ENCODE measurements around the gene NPAS2. TPM values are rescaled to one million over a fixed set of nuclear protein-coding genes. Genes with fewer than 3 reads are reported as not detected.

Gene NPAS2
- total RNA-seq, 1 donor from 2014 or later, result 11.0 TPM

DNA sequence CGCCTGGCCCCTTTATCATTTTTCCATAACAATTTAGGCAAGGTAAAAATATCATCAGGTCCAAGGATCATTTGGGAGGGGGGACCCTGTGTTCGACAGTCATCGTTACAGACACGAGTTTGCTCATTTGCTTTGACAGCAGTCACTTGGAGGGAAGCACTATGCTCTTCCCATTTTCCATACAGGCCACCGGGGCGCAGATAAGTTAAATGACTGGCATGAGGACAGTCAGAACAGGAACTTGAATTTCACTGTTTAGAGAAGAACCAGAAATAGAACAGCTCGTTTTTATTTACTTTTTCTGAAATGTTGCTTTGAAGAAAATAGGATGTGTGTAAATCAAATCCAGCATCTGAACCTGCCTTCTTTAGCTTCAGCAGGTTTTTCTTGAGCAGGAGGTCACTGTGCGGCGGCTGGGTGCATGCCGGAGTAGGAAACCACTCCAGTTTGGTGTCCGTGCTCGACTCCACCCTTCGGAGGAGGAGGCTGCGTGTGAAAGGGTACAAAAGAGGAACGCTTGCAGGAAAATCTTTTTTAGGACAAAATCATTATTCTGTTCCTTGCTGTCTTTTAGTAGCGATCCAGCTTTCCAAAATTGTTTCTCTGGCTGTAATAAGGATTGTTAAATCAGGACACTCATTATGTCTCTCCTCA, 15.2 kb downstream of the NPAS2 start:
- DNase-seq (ENCODE audit: low read depth), result no peak
- H3K4me3 ChIP-seq (ENCODE audit: low read depth, low read length), result no peak overlapping the region
- no peak for TF ChIP-seq CTCF (conservative IDR thresholded peaks at IDR 0.05; ENCODE audit: low read depth, low read length)

- no peak for TF ChIP-seq CTCF (conservative IDR thresholded peaks at IDR 0.05; ENCODE audit: low read depth, low read length)
- no peak for DNase-seq (ENCODE audit: low read depth)
Measured at GRCh38 chr2:100840519-100840918, 20.6 kb downstream of the NPAS2 start.

DNA sequence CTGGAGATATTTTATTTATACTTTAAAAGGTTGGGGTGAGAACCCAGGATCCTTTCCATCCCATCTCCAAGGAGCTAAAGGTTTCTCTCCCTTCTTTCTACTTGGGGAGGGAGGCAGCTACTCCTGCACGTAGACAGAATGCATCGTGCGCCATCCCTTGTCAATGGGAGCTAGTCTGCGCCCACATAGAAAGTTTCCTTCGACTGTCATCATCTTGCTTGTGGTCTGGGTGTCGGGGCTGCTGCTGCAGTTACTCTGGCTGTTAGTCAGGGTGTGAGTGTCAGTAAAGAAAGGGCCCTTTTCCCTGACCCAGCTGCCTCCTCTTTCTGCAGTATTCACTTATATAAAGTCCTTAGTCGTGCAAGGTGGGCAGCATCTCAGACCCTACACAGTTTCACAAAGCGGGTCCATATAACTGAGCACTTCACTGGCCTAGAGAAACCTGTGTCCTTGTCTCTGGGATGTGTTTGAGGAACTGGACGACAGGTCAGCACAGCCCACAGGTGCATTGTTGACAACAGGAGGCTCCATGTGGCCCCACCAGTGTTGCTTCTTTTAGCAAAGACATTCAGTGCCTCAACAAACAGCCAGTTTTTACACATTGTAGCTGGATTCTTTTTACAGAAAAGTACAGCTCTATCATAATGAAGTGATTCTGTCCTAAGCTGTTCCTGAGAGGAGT, 22.4 kb downstream of the NPAS2 start:
- no peak for TF ChIP-seq CTCF (conservative IDR thresholded peaks at IDR 0.05; ENCODE audit: low read depth, low read length)
- DNase-seq (ENCODE audit: low read depth), result no peak
- no peak overlapping the region for H3K4me3 ChIP-seq (ENCODE audit: low read depth, low read length)

More at GRCh38 chr2:100840519-100840918, 20.6 kb downstream of the NPAS2 start:
- no peak overlapping the region for H3K4me3 ChIP-seq (ENCODE audit: low read depth, low read length)

- no peak overlapping the region for H3K4me3 ChIP-seq (ENCODE audit: low read depth, low read length)
- no peak for DNase-seq (ENCODE audit: low read depth)
- TF ChIP-seq CTCF (conservative IDR thresholded peaks at IDR 0.05; ENCODE audit: low read depth, low read length), result no peak
Measured at GRCh38 chr2:100844514-100844913, 24.6 kb downstream of the NPAS2 start.

- no peak overlapping the region for H3K4me3 ChIP-seq (ENCODE audit: low read depth, low read length)
- no peak for DNase-seq (ENCODE audit: low read depth)
- TF ChIP-seq CTCF (conservative IDR thresholded peaks at IDR 0.05; ENCODE audit: low read depth, low read length), result no peak
Measured at GRCh38 chr2:100845141-100845991, 25.4 kb downstream of the NPAS2 start.

- no peak for TF ChIP-seq CTCF (conservative IDR thresholded peaks at IDR 0.05; ENCODE audit: low read depth, low read length)
- no peak overlapping the region for H3K4me3 ChIP-seq (ENCODE audit: low read depth, low read length)
- no peak for DNase-seq (ENCODE audit: low read depth)
Measured at GRCh38 chr2:100846716-100847115, 26.8 kb downstream of the NPAS2 start.
